GM21367 (cell line): ENCODE data around the gene NIP7.
"Not testable (repeated sequence)": the region's sequence is repeated elsewhere in the genome, so short reads cannot be mapped to it uniquely, and the experiment has no call there.

Experiments
- ATAC-seq: cut with Tn5 transposase; IDR thresholded peaks from one replicate; pipeline ENCODE4 v1.9.1; 2021; ENCODE audit not compliant: unreplicated experiment

The NIP7 gene

DNA sequence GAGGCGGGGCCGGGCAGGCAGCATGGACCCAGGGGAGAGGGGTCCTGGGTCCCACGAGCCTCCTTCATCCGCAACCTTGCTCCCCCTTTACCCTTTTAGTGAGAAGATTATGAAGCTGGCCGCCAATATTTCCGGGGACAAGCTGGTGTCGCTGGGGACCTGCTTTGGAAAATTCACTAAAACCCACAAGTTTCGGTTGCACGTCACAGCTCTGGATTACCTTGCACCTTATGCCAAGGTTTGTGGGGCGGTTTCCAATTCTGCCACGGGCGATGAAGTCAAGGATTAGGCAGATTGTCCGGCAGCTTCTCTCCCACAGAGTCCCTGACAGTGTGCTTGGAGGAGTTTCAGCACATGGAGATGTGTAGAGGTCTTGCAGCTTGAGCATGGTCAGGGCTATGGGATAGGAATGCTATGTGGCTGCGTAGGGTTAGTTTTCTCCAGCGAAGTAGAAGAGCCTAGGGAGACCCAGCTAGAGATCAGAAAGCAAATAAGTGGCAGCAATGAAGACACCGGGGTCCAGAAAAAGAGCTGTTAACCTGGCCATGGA, 598 bp downstream of the NIP7 start:
- ATAC-seq, result no peak

DNA sequence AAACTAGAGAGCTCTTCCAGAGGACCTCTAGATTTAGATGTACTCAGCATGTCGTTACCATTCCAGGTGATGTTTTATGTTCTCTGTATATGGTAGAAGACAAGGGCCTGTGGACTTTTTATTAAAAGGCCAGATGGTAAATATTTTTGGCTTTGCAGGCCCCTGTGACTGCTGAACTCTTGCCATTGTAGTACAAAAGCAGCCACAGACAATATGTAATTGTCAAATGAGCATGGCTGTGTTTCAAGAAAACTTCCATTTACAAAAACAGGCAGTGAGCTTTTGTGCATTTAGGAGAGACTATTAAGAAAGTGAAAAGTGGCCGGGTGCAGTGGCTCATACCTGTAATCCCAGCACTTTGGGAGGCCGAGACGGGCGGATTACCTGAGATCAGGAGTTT, 4.6 kb downstream of the NIP7 start:
- no peak for ATAC-seq

DNA sequence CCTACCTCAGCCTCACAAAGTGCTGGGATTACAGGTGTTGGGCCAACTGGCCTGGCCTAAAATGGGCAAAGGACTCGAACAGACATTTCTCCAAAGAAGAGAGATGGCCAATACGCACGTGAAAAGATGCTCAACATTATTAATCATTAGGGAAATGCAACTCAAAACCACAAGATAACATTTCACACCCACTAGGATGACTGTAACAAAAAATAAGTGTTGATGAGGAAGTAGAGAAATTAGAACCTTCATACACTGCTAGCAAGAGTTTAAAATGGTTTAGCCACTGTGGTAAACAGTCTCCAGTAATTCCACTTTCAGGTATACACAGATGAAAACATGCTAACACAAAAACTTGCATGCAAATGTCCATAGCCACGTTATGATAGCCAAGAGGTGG, 6.4 kb downstream of the NIP7 start:
- ATAC-seq, result no peak

DNA sequence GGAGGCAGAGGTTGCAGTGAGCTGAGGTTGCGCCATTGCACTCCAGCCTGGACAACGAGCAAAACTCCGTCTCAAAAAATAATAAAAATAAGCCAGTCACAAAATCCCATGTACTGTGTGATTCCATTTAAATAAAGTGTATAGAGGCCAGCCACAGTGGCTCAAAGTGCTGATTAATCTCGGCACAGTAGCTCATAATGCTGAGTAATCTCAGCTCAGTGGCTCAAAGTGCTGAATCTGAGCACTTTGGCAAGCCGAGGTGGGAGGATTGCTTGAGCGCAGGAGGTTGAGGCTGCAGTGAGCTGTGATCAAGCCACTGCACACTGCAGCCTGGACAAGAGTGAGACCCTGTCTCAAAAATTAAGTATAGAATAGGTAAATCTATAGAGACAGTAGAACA, 7.1 kb downstream of the NIP7 start:
- no peak for ATAC-seq

DNA sequence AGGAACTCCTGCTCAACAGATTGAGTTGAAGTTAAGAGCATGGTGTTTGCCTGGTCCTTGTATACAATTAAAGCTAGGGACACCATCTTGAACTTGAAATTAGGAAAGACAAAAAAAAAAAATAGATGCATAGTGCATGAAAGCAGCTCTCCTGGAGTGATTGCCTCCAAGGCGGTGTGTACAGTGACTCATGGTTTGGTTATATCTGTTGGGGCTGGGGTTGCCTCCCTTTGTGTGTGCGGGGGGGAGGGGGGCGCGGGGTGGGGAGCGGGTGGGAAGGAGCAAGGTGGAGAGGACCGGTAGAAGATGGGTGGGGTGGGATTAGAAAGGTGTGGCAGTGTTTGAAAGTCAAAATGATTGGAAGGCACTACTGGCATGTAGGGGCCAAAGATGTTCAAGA, 8.7 kb downstream of the NIP7 start:
- no peak for ATAC-seq

DNA sequence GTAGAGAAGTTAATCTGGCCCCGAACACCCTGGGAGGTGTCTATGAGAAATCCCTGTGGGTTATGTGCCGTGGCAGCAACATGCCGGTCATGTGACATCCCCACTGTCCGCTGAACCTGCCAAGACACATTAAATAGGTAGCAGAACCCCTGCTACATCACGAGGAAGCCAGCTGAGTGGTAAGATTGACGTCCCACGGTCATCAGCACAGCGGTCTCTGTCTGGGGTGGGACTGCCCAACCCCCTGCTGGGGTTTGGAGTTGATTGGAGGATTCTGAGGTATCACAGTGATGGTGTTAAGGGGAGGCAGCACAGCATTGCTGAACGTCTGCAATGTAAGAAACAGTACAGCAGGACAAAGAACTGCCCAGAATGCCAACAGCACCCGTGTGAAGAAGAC, 10.0 kb downstream of the NIP7 start:
- no peak for ATAC-seq

DNA sequence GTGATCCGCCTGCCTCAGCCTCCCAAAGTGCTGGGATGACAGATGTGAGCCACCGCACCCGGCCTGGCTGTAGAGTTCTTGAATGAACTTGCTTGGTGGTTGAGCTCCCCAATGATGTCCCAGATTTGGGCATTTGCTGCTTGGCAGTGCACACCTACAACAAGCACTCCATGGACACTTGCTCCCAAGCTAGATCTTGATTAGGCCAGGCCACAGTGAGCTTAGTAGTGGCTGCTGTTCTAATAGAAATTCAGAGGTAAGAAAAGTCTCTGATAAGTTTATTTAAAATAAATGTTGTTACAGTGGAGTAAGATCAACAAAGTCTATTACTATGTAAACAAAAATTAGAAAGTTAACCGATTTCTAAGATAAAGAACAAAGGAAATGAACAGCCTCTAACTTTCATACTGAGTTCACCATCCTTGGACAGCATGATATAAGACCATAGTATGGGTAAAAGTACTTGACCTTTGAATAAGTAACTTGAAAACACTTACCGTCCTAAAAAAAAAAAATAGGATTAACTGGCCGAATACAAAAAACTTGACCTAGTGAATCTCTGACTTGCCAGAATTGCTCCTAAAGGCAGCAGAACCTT, 11.1 kb downstream of the NIP7 start:
- no peak for ATAC-seq

DNA sequence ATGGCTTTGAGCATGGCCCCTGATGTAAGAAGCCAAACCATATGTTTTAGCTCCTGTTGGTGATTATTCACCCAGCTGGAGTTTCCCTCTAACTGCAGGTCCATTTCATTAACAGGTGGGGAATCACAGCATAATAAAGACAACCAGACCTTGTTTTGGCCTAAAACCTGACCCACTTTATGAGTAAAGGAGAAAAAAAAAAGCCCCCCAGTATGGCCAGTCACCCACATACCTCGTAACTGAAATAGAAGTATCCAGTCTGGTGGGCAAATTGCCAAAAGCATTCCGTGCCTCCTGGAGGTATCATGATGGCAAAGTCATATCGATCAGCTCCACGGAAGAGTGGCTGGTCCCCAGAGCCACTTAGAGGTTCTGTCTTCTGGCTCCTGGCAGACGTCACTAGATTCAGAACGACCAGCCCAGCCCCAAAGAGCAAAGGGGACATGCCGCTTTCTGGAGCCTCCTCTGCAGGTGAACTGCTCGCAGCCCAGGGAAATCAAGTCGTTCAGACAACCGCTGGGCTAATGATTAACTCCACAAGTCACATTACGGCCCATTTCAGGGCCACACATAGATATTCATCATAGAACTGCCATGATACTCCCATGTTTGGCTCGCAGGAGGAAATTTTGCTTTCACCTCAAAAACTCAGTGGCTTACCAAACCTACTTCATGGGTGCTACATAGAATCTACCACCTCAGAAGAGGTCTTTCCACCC, 11.9 kb downstream of the NIP7 start, which contains the start of gene TMED6:
TSS of gene TMED6 (minus strand) at position 478 of the 719 bp plus-strand sequence. CDS start at position 445, 33 bp downstream.
- ATAC-seq, result no peak

DNA sequence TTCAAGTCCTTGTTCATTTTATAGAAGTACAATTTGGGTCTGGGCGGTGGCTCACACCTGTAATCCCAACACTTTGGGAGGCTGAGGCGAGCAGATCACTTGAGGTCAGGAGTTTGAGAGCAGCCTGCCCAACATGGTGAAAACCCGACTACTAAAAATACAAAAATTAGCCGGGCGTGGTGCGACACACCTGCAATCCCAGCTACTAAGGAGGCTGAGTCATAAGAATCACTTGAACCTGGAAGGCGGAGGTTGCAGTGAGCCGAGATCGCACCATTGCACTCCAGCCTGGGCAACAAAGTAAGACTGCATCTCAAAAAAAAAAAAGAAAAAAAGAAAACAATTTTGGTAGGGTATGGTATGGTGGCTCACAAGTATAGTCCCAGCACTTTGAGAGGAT, 20.5 kb downstream of the NIP7 start:
- not testable (repeated sequence) for ATAC-seq

DNA sequence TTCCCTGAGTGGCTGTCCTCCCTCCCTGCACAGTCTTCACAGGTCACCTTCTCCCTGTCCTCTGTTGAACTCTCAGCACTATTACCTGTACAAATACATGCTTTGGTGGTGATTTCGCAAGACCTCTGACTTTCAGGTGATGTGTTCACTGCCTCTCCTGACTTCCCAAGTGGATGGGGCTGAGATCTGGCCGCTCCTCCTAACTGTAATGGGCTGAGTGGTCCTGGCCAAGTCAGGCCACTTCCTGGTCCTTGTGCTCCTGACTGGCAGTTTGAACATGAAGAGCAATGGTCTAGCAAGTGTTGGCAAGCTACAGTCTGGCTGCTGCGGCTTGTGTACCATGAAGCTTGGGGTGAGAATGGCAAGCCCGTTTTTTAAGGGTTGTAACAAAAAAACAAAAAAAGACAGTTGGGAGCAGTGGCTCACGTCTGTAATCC, 23.7 kb downstream of the NIP7 start:
- no peak for ATAC-seq

DNA sequence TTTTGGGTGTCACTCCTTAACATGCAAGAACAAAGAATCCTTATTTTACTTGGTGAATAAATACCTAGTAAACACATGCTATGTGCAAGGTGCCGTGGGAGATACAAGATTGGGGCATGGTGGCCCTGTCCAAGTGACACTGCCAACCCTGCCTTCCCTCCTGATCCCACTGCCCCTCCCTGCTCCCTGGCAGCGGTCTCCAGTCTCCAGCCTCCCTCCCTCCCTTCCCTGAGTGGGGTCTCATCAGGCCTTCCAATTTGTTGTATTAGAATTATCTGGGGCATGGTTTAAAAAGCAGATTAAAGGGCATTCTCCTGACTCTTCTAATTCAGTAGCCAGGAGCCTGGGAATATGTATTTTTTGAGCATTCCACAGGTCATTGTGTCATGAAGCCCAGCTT, 24.5 kb downstream of the NIP7 start:
- no peak for ATAC-seq

DNA sequence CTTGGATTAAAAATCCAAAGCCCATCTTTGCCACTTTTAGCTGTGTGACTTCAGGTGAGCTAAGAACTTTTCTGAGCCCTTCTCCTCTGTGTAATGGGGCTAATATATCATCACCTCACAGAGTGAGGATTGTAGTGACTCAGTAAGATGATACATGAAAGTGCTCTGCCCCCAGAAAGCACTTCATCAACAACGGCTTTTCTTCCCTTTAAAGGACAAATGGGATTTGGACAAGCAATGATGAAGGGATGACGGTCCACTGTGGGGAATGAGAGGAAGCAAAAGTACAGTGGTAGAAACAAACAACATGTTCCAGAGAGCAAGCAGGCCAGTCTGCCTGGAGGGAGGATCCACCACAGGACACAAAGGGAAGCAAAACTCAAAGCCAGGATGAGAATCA, 26.3 kb downstream of the NIP7 start:
- ATAC-seq, result no peak

DNA sequence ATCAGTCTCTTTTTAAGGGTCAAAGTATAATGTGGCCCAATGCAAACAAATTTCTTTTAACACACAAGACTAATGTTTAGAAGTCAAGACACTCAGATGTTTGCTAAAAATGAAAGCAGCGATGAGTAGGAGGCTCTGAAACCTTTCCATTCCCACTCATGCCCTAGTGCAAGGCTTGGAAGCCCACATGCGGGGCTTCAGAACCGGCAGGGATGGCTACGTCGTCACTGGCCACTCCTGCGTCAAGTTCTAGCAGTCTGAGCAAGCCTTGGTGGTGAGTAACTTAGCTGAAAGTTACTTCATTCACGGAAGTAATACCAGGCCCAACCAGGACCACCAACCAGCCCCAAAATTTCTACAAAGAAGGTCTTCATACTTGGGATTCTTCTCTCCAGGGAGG, 26.9 kb downstream of the NIP7 start:
- no peak for ATAC-seq

DNA sequence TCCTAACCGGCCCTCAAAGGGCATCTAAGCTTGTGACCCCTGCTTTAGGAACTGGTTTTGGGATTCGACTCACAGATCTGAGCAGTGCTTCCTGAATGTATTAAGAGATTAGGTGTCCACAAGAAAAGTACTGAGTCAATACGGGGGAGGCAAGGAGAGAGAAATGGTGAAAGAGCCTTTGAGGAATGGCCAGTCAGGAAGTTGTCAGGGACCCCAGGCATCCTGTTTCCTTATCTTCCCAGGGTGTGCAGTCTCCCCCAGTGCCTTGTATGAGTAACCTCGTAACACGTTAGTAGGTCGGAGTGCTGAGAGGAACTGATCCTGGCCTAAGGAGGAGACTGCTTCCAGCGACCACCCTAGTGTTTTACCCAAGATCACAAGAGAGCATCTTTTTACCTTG, 28.4 kb downstream of the NIP7 start:
- ATAC-seq, result no peak

DNA sequence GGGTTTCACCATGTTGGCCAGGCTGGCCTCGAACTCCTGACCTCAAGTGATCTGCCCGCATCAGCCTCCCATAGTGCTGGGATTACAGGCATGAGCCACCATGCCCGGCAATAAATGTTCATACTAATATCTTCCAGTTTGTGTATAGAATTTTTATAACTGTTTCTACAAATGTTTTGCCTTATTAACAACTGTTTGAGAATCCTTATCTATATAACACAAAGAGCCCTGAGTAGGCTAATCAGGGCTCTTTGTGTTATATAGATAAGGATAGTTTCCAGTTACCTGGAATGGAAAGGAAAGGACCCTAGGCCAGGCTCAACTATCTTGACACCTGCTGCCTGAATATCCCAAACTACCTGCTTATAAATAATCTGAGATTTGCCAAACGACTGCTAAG, 29.3 kb downstream of the NIP7 start:
- no peak for ATAC-seq

DNA sequence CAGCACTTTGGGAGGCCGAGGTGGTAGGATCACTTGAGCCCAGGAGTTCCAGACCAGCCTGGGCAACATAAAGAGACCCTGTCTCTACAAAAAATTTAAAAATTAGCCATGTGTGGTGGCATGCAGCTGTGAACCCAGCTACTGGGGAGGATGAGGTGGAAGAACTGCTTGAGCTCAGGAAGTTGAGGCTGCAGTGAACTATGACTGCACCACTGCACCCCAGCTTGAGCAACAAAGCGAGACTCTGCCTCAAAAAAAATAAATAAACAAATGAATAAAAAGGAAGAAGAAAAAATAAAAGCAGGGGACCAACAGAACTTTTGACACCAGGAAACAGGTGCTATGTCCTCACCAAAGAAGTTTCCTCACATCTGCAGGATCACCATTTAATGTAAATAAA, 32.0 kb downstream of the NIP7 start:
- ATAC-seq, result no peak

DNA sequence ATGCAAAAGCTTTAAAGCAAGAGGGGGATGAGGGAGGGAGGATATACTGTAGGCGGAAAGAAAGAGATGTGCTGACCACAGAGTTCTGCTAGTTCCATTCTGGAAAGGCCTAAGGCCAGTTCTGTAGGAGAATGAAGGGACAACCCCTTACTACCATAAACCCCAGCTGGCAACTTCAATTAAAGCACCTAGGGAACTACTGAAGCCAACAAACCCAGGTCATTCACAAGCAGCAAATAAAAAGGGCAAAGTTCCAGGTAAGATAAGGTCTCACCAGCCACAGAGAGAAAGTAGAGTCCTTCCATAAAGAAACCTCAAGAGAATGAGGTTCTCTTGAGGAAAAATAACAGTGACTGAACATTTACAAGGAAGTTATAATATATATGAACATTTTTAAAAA, 33.4 kb downstream of the NIP7 start:
- no peak for ATAC-seq

DNA sequence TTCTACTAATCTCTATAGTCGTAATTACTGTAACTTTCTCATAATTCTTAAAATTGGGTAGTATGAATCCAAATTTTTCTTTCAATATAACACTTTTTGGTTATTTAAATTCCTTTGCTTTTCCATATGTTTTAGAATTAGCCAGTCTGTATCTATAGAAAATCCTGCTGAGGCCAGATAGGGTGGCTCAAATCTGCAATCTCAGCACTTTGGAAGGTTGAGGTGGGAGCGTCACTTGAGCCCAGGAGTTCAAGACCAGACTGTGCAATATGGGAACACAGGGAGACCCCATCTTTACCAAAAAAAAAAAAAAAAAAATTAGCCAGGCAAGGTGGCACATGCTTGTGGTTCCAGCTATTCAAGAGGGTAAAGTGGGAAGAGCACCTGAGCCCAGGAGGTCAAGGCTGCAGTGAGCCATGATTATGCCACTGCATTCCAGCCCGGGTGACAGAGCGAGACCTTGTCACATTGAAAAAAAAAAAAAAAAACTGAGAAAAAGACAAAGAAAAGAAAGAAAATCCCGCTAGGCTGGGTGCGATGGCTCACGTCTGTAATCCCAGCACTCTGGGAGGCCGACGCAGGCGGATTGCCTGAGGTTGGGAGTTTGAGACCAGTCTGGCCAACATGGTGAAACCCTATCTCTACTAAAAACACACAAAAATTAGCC, 37.0 kb downstream of the NIP7 start:
- no peak for ATAC-seq

DNA sequence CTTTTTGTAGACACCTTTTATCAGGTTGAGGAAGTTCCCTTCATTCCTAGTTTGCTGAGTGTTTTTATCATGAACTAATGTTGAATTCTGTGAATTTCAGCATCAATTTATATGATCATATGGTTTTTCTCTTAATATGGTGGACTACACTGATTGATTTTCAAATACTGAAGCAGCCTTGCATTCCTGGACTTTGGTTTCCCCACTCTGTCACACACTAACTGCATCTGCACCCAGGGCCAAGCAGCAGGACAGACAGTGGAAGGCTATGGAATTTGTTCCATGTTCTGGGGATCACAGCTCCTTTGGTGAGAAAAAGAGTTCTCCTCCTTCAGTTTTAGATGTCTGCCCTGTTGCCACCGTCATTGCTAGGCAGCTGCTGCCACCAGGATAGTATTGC, 38.5 kb downstream of the NIP7 start:
- no peak for ATAC-seq

DNA sequence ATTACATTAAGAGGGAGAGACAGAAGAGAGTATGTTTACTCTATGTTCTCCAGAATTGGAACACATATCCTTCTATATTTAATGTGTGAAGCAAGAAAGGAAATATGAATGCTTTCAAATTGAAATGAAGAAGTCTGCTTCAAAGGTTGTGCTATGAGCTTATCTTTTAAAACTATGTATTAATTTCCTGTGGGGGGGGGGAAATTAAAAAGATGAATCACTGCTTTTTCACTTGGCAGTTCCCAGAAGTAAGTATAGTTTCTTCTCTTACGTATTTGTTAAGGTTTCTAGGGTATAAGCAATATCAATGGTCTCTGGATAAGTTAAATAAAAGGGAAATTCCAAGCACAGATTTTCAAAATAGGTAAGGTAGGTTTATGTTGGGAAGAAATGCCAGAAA, 39.2 kb downstream of the NIP7 start:
- no peak for ATAC-seq

DNA sequence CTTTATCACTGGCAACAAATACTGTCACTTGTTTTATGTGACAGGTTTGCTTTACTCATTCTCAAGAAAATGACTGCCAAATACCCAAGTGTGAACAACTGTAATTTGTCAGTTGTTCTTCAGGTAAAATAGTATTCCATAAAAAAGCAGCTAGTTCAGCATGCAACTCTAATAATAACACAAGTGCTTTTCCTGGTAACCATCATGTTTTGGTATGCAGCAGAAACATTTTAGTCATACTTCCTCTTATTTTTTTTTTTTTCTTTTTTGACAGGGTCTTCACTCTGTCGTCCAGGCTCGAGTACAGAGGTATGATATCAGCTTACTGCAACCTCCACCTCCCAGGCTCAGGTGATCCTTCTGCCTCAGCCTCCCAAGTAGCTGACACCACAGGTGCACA, 41.7 kb downstream of the NIP7 start:
- no peak for ATAC-seq

DNA sequence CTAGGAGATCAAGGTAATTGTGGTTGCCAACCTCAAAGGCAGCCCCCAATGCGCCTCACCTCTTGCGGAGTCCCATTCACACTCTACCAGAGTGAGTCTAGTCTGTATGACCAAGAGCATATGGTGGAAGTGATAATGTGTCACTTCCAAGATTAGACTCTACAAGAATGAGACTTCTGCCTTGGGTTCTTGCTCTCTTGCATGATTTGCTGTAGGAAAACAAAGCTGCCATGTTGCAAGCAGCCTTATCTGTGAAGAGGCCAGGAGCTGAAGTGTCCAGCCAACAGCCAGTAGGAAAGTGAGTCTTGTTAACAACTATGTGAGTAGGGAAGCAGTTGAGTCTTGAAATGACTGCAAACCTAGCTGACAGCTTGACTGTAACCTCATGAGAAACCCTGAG, 42.8 kb downstream of the NIP7 start:
- ATAC-seq, result no peak
